ENCODE measurements around the gene PAPOLB.

Gene PAPOLB

DNA sequence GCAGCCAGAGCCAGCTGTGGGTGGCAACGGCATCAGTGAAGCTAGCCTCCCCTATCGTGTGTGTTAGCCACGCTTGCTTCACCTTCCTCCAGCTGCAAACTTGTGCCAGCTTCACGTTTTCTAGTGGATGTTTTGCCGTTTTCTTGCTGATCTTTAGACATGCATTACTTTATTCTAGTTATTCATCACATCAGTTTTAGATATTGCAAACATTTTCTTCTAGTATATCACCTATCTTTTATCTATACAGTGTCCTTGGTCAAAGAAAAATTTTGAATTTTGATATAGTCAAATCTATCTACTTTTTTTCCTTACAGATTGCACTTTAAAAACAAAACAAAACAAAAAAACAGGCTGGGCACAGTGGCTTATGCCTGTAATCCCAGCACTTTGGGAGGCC, 6.7 kb upstream of the PAPOLB start:
- TF ChIP-seq GATA1 (IDR thresholded peaks at IDR 0.05; ENCODE audit: low read depth, low read length) (no peak), POLR2A (IDR thresholded peaks at IDR 0.05; ENCODE audit: low read length) (no peak)
- no peak for DNase-seq

DNA sequence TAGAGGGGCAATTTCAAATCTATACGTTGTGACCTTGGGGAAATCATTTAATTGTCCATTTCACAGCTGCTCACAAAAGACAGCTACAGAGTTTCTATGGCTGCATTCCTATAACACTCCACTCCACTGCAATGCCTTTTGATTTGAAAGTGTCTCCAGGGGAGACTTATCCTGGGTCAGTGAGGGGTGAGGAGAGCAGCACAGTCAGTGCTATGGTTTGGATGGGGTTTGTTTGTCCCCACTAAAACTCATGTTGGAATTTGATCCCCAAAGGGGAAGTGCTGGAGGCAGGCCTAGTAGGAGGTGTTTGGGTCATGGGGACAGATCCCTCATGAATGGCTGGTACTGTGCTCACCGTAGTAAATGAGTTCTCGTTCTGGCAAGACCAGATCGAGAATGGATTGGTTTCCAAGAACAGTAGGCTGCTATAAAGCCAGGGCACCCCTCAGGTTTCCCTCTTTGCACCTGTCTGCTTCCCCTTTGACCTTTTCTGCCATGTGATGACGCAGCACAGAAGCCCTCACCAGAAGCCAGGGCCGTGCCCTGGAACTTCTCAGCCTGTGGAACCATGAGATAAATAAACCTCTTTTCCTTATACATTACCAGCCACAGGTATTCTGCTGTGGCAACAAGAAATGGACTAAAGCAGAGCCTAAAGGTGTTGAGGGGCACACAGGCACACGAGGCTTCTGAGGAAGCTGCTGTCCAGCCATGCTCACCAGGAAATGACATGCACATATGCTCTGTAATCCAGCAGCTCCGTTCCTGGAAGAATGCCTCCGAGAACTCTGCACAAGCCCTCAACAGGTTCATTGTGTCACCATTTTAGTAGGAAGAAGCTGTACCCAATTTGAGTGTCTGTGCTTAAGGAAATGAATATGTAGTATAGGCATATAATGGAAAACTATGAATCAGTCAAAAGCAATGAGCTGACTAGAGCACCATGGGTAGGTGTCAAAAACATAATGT, 5.0 kb upstream of the PAPOLB start:
- TF ChIP-seq POLR2A (IDR thresholded peaks at IDR 0.05; ENCODE audit: low read length), result no peak
- no peak for DNase-seq

DNA sequence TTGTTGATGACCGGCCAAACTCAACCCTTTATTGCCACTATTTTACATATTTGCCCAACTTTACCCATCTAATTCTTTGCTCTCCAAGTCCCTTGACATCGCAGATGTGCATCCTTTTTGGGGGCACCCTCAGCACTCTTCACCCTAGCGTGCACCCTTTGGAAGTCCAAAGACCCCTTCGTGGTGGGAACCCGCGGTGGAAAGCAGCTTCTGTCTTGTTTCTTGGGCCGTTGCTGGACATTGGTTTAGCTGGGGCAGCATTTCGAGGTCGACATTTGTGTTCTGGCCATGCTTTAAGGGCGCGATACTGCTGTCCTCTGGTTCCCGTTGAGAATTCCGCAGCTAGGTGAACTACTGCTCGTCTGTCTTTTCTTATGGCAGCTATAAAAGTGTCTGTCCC, 326 bp upstream of the PAPOLB start:
- no peak for DNase-seq
- TF ChIP-seq GATA1 (IDR thresholded peaks at IDR 0.05; ENCODE audit: low read depth, low read length) (no peak), POLR2A (IDR thresholded peaks at IDR 0.05; ENCODE audit: low read length) (no peak)

DNA sequence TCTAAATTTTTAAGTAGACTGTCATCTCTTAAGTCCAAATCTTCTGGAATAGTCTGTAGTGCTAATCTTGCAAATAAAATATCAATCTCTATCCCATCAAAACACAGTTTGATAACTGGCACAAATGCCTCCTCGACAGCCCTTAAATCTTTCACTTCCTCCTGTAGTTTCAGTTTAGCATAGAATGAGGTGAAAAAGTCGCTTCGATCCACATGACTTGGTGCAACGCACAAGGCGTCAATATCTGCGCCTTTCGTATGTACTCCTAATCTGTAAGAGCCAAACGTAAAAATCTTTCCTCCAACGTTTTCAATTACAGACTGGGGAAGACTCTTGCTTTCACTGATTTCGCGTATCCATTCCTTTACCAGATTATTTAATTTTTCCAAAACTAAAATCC, 603 bp downstream of the PAPOLB start:
- no peak for DNase-seq
- no peak for TF ChIP-seq GATA1 (IDR thresholded peaks at IDR 0.05; ENCODE audit: low read depth, low read length)
- no peak for TF ChIP-seq POLR2A (IDR thresholded peaks at IDR 0.05; ENCODE audit: low read length)

DNA sequence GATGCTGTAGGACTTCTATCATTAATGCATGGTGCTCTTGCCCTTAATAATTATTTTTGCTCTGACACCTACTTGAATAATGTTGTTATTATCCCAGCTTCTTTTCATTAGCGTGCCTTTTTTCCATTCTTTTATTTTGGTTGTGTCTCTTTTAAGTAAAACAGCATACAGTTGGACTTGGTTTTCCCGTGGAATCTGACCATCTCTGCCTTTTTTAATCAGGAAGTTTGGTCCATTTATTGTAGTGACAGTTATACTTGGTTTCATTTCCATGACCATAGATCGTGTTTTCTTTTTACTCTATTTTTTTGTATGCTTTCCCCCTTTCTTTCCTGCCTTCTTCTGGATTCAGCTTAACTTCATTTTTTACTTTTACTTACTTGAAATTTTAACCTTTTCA, 4.6 kb downstream of the PAPOLB start:
- TF ChIP-seq GATA1 (IDR thresholded peaks at IDR 0.05; ENCODE audit: low read depth, low read length) (no peak), POLR2A (IDR thresholded peaks at IDR 0.05; ENCODE audit: low read length) (no peak)
- no peak for DNase-seq

DNA sequence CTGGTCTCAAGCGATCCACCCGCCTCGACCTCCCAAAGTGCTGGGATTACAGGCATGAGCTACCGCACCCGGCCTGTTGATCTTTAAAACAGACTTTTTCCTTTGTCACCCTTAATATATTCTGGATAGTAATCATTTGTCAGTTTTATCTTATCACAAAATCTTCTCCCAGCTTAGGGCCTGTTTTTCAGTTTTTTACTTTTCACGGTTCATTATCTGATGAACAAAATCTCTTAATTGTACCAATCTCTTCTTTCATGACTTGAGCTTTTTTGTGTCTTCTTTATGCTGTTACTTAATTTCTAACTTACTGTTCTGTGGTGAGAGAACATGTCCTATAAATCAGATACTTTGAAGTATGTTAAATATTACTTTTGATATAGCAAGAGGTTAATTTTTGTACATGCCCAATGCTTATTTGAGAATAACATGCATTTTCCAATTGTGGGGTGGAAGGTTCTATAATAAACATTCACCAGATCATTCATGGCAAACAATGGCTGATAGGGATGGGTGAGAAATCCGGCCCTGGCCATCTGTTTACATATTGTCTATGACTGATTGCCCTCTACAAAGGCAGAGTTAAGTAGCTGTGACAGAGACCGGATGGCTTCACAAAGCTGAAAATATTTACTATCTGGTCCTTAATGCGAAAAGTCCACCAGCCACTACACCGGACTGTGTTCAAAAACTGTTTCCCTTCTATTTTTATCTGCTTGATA, 5.3 kb downstream of the PAPOLB start:
- DNase-seq, result no peak
- no peak for TF ChIP-seq GATA1 (IDR thresholded peaks at IDR 0.05; ENCODE audit: low read depth, low read length)
- TF ChIP-seq POLR2A (IDR thresholded peaks at IDR 0.05; ENCODE audit: low read length), result no peak

DNA sequence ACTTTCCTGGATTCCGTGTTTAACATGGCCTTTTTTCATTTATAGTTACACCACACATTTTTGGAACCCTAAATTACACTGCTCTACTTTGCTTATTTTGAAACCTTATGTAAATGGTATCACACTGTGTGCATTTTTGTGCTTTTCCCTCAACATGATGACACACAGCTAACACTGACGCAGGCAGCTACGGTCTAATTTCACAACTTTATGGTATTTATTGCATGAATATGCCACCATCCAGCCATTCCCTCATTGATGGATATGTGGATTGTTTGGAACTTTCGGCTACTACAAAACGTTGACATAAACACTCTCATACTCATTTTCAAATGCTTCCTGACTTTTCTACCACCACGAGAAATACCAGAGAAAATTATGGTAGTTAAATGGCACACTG, 6.9 kb downstream of the PAPOLB start:
- TF ChIP-seq GATA1 (IDR thresholded peaks at IDR 0.05; ENCODE audit: low read depth, low read length) (no peak), POLR2A (IDR thresholded peaks at IDR 0.05; ENCODE audit: low read length) (no peak)
- DNase-seq, result no peak

DNA sequence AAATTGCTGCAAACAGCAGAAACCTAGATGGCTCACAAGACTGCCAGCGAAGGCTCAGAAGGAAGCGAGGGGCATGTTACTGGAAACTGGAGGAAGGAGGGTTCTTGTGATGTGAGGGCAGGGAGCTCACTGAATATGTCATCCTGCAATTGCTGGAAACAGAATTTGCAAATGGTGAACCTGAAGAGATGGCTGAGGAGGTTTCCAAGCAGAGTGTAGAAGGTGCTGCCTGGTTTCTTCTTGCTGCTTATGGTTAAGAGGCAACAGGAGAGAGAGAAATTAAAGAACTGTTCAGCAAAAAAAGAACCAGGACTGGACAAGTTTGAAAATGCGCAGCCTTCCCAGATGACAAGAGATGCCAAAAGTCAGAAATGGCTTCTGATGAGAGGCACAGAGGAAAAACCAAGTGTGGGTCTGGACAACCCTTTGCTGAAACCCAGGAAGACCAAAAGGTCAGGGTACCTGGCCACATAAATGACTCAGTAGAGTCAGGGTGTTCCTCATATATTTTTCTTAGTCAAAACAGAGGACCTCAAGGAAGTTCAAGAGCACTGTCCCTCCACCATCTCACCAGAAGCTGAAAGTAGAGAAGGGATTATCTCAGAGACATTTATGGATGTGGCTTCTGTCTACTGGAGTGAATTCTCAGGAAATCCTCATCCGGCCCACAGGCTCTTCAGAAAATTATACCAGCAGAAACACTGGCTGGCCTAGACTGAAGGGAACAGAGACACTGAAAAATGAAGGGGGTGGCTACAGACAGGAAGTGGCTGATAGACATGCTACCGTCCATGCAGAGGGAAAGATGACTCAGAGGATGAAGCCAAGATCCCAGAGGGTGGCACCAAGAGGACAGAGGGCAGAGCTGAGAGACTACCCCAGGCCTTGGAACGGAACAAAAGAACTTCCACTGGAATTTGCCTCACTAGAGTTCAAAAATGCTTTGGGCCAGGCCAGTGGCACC, 10.1 kb downstream of the PAPOLB start:
- TF ChIP-seq POLR2A (IDR thresholded peaks at IDR 0.05; ENCODE audit: low read length) (no peak), GATA1 (IDR thresholded peaks at IDR 0.05; ENCODE audit: low read depth, low read length) (no peak)
- DNase-seq, result no peak

DNA sequence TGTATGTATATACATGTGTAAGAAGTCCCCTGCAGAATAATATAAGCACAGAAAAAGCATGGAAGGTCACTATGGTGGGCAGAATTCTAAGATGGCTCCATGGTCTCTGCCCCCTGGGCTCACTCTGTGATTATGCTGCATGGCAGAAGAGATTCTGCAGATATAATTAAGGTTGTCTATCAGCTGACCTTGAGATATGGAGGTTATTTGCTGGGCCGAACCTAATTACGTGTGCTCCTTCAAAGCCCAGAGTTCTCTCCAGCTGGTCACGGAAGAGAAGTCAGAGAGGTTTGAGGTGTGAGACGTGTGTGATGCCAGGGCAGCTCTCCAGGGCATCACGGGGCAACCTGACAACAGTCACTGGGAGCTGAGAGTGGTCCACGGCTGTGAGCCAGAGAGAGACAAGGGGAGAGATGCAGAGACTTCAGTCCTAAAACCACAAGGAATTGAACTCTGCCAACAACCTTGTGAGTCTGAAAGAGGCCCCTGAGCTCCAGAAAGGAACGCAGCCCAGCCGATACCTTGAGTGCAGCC, 11.5 kb downstream of the PAPOLB start:
- TF ChIP-seq POLR2A (IDR thresholded peaks at IDR 0.05; ENCODE audit: low read length) (no peak), GATA1 (IDR thresholded peaks at IDR 0.05; ENCODE audit: low read depth, low read length) (no peak)
- no peak for DNase-seq

DNA sequence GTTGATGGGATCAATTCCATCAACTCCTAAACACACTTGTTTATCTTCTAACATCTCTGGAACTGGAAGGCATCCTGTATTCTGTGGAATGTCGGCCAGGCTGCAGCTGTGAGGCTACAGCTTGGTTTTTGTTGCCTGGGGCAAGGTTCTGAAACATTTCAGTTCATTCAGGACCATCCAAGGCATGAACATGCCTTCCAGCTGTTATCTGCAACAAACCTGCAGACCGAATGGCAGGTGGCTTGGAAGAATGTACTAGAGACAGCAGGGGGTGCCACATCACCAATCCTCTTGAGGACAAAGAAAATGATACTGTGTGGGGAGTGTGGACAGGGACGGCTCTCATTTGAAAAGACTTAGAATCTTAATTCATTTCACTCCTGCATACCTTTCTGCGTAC, 12.4 kb downstream of the PAPOLB start:
- peak; percentile 21 to 24 for DNase-seq
- TF ChIP-seq POLR2A (IDR thresholded peaks at IDR 0.05; ENCODE audit: low read length) (no peak), GATA1 (IDR thresholded peaks at IDR 0.05; ENCODE audit: low read depth, low read length) (no peak)

DNA sequence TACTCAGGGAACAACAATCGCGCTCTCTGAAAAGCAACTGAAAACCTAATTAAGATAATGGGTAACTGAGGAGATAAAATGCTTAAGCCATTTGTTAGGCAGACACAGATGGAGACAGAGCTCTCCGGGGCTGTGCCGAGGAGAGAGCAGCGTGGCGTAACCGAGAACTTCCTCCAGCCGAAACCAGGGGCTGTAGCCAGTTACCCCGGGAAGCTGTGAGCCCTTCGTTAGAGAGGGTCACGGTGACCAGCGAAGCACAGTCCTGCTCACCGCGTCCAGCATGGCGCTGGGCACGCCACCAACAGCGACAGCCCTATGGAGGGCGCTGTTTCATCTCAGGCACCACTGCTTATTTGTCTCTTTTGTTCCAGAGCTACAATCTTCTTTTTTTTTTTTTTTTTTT, 16.1 kb downstream of the PAPOLB start:
- no peak for DNase-seq
- TF ChIP-seq POLR2A (IDR thresholded peaks at IDR 0.05; ENCODE audit: low read length) (no peak), GATA1 (IDR thresholded peaks at IDR 0.05; ENCODE audit: low read depth, low read length) (no peak)

DNA sequence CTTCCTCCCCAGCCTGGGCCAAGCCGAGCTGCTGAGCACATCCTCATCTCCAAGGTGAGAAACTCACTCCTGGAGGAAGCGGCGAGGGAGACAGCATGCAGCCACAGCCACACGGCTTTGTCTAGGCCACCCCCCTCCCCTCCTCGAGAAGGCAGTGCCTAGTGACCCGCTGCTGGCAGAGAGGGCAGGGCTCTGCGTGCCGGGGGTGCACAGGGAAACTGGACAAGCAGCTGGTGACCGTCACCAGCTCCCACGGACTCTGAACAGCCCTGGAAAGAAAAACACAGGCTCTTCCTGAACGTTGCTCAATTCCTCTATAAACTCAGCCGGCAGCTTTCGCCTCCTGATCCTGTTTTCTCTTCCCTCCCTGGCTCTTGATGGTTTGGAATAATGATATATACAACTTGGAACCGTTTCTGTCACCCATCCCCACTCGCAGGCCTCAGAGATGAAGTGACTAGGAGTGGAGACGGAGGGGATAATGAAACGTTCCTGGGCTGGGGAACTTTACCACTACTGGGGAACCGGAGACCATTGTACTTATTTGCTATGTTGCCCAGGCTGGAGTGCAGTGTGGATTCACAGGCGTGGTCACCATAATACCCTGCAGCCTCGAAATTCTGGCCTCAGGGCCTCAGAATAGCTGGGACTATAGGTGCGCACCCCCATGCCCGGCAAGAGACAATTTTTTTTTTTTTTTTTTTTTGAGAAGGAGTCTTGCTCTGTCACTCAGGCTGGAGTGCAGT, 19.3 kb downstream of the PAPOLB start:
- no peak for DNase-seq
- no peak for TF ChIP-seq POLR2A (IDR thresholded peaks at IDR 0.05; ENCODE audit: low read length)
- no peak for TF ChIP-seq GATA1 (IDR thresholded peaks at IDR 0.05; ENCODE audit: low read depth, low read length)

DNA sequence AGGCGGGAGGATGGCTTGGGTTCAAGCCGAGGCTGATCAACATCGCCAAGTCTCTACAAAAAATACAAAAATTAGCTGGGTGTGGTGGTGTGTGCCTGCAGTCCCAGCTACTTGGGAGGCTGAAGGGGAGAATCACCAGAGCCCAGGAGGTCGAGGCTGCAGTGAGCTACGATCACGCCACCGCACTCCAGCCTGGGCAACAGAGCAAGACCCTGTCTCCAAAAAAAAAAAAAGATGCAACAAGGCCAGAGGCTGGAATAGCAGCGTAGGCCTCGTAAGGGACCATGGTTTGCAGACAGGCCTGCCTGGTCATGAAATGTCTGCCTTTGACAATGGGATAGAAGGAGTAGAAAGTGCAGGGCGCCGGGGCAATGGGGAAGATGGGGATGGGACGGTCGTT, 20.0 kb downstream of the PAPOLB start:
- no peak for DNase-seq
- TF ChIP-seq GATA1 (IDR thresholded peaks at IDR 0.05; ENCODE audit: low read depth, low read length) (no peak), POLR2A (IDR thresholded peaks at IDR 0.05; ENCODE audit: low read length) (no peak)

All from erythroblast (primary cell).